DMS79 (cell line): ENCODE measurements around the gene CEP85L.

Experiments used
- DNase-seq: peaks from one replicate; lab custom pipeline; 2025; lab: John Stamatoyannopoulos, UW

Gene CEP85L

GRCh38 chr6:118577972-118578371 lies 73.4 kb downstream of the CEP85L start:
- no peak for DNase-seq

GRCh38 chr6:118574051-118574865 lies 77.1 kb downstream of the CEP85L start:
- peak; percentile 7 for DNase-seq

- DNase-seq = no peak
These were observed 80.3 kb downstream of the CEP85L start for GRCh38 chr6:118571121-118571520.

- no peak for DNase-seq
These were observed 81.9 kb downstream of the CEP85L start for GRCh38 chr6:118569498-118569897.

GRCh38 chr6:118567974-118568373 lies 83.4 kb downstream of the CEP85L start:
- DNase-seq = no peak

GRCh38 chr6:118565311-118565960 lies 86.0 kb downstream of the CEP85L start:
- DNase-seq = peak; percentile 42

- DNase-seq = no peak
These were observed 88.4 kb downstream of the CEP85L start for GRCh38 chr6:118562959-118563358.

GRCh38 chr6:118562248-118562647 lies 89.1 kb downstream of the CEP85L start:
- DNase-seq = no peak

- DNase-seq = no peak
These were observed 91.7 kb downstream of the CEP85L start for GRCh38 chr6:118559659-118560058.

- no peak for DNase-seq
These were observed 92.8 kb downstream of the CEP85L start for GRCh38 chr6:118558464-118559217.

GRCh38 chr6:118554698-118555097 lies 96.7 kb downstream of the CEP85L start:
- DNase-seq = no peak

- no peak for DNase-seq
These were observed 98.3 kb downstream of the CEP85L start for GRCh38 chr6:118553132-118553531.

- peak; percentile 66 for DNase-seq
These were observed 100.0 kb downstream of the CEP85L start for GRCh38 chr6:118551063-118552053.

GRCh38 chr6:118548613-118549012 lies 102.8 kb downstream of the CEP85L start:
- DNase-seq = no peak

GRCh38 chr6:118548136-118548535 lies 103.3 kb downstream of the CEP85L start, which contains the start of gene PLN:
PLN (plus strand) TSS chr6:118548296; CDS start chr6:118558922, 10,626 bp downstream.
- DNase-seq = no peak

GRCh38 chr6:118546880-118547218 lies 104.5 kb downstream of the CEP85L start:
- no peak for DNase-seq

GRCh38 chr6:118546164-118546879 lies 105.1 kb downstream of the CEP85L start:
- no peak for DNase-seq

- no peak for DNase-seq
These were observed 107.3 kb downstream of the CEP85L start for GRCh38 chr6:118544105-118544504.

GRCh38 chr6:118542184-118542952 lies 109.0 kb downstream of the CEP85L start:
- DNase-seq = no peak

- DNase-seq = no peak
These were observed 113.8 kb downstream of the CEP85L start for GRCh38 chr6:118537574-118537973.
